Neural cell (in vitro differentiated cells): ENCODE measurements around the gene GRIK3. TPM values are rescaled to one million over a fixed set of nuclear protein-coding genes. Genes with fewer than 3 reads are reported as not detected.

Experiments
- H2AFZ ChIP-seq: fragments of 200-600, 300-800 bp; sonication (generic), shearing (Covaris generic); 2 replicates; pipeline ENCODE4 v1.6.0; 2014; ENCODE audit warnings: low read depth, mild to moderate bottlenecking, antibody characterized with exemption, low read length, moderate library complexity
- H3F3A ChIP-seq: fragments of 200-600 bp; shearing (Covaris generic); 2 replicates; pipeline ENCODE4 v1.6.1; 2016; ENCODE audit warnings: mild to moderate bottlenecking, moderate library complexity, mixed read lengths, antibody characterized with exemption, low read length; ENCODE audit not compliant: insufficient read depth, poor library complexity, severe bottlenecking
- H3K27ac ChIP-seq: fragments of 200-600, 300-800 bp; sonication (generic), shearing (Covaris generic); 2 replicates; pipeline ENCODE4 v1.5.1; 2014; ENCODE audit warnings: mild to moderate bottlenecking, low read length, moderate library complexity
- H3K27me3 ChIP-seq: fragments of 300-800, 200-600 bp; sonication (generic), shearing (Covaris generic); 2 replicates; pipeline ENCODE4 v1.6.0; 2014; ENCODE audit warnings: mild to moderate bottlenecking, low read depth, low read length, moderate library complexity; ENCODE audit not compliant: insufficient read depth
- H3K36me3 ChIP-seq: fragments of 300-800, 200-600 bp; sonication (generic), shearing (Covaris generic); 2 replicates; pipeline ENCODE4 v1.5.1; 2014; ENCODE audit warnings: mild to moderate bottlenecking, antibody characterized with exemption, low read length, moderate library complexity; ENCODE audit not compliant: insufficient read depth
- H3K4me2 ChIP-seq: fragments of 300-800, 200-600 bp; sonication (generic), shearing (Covaris generic); 2 replicates; pipeline ENCODE4 v1.6.0; 2014; ENCODE audit warnings: mild to moderate bottlenecking, low read length
- H3K4me3 ChIP-seq: fragments of 300-800, 200-600 bp; sonication (generic), shearing (Covaris generic); 2 replicates; pipeline ENCODE4 v1.5.1; 2014; ENCODE audit warnings: mild to moderate bottlenecking, low read length, moderate library complexity
- H3K79me2 ChIP-seq: fragments of 200-600 bp; shearing (Covaris generic); replicated peaks from 2 replicates; pipeline ENCODE4 v1.6.0; 2014; ENCODE audit warnings: mild to moderate bottlenecking, low read length, moderate library complexity; ENCODE audit not compliant: insufficient read depth
- H3K9ac ChIP-seq: fragments of 300-800, 200-600 bp; sonication (generic), shearing (Covaris generic); 2 replicates; pipeline ENCODE4 v1.6.1; 2016; ENCODE audit warnings: mild to moderate bottlenecking, low read length, mixed read lengths
- H3K9me2 ChIP-seq: fragments of 200-600 bp; shearing (Covaris generic); 2 replicates; pipeline ENCODE4 v1.6.1; 2016; ENCODE audit warnings: mild to moderate bottlenecking, low read length, mixed read lengths; ENCODE audit not compliant: insufficient read depth
- H3K9me3 ChIP-seq: fragments of 200-600, 300-800 bp; sonication (generic), shearing (Covaris generic); 2 replicates; pipeline ENCODE4 v1.6.1; 2016; ENCODE audit warnings: mild to moderate bottlenecking, mixed run types, low read length, moderate library complexity, mixed read lengths
- H4K20me1 ChIP-seq: fragments of 200-600 bp; shearing (Covaris generic); 2 replicates; pipeline ENCODE4 v1.6.1; 2016; ENCODE audit warnings: mild to moderate bottlenecking, mixed run types; ENCODE audit not compliant: insufficient read depth
- CTCF ChIP-seq: fragments of 450-650 bp; IDR thresholded peaks from 2 replicates; pipeline ENCODE4 v1.5.1; 2014; ENCODE audit warnings: antibody characterized with exemption, mild to moderate bottlenecking, moderate library complexity; ENCODE audit not compliant: poor library complexity, severe bottlenecking
- EP300 ChIP-seq: fragments of 450-650 bp; conservative IDR thresholded peaks from 2 replicates; pipeline ENCODE4 v1.6.1; 2014; ENCODE audit warnings: antibody characterized with exemption, mild to moderate bottlenecking, moderate library complexity; ENCODE audit not compliant: poor library complexity, severe bottlenecking
- EZH2 ChIP-seq: fragments of 200-600, 300-800 bp; shearing (Covaris generic), sonication (generic); IDR thresholded peaks from 2 replicates; pipeline ENCODE4 v1.6.1; 2014; ENCODE audit warnings: antibody characterized with exemption, low read length, borderline replicate concordance, mild to moderate bottlenecking; ENCODE audit not compliant: insufficient read depth, poor library complexity, severe bottlenecking
- MXI1 ChIP-seq: fragments of 450-650 bp; conservative IDR thresholded peaks from 2 replicates; pipeline ENCODE4 v1.6.1; 2014; ENCODE audit warnings: antibody characterized with exemption, mild to moderate bottlenecking; ENCODE audit not compliant: poor library complexity, severe bottlenecking
- POLR2AphosphoS5 ChIP-seq: IDR thresholded peaks from 2 replicates; pipeline ENCODE4 v1.6.1; 2012
- RAD21 ChIP-seq: fragments of 450-650 bp; conservative IDR thresholded peaks from 2 replicates; pipeline ENCODE4 v1.6.1; 2014; ENCODE audit warnings: antibody characterized with exemption, mild to moderate bottlenecking, moderate library complexity
- REST ChIP-seq: IDR thresholded peaks from 2 replicates; pipeline ENCODE4 v1.6.1; 2012; ENCODE audit warnings: borderline replicate concordance
- SMC3 ChIP-seq: fragments of 450-650 bp; conservative IDR thresholded peaks from 2 replicates; pipeline ENCODE4 v1.6.1; 2014; ENCODE audit warnings: antibody characterized with exemption, mild to moderate bottlenecking, moderate library complexity; ENCODE audit not compliant: poor library complexity
- TAF1 ChIP-seq: IDR thresholded peaks from 2 replicates; pipeline ENCODE4 v1.6.1; 2012; ENCODE audit warnings: low read depth
- polyA plus RNA-seq: library from polyadenylated mRNA; depleted of rRNA; stranded (reverse); fragments of >200 nt; gene quantifications from 2 replicates; pipeline ENCODE4 v1.2.3, GENCODE V29; 2014

The GRIK3 gene
- polyA plus RNA-seq, 1 donor from 2014 or later: 5.0 TPM

DNA sequence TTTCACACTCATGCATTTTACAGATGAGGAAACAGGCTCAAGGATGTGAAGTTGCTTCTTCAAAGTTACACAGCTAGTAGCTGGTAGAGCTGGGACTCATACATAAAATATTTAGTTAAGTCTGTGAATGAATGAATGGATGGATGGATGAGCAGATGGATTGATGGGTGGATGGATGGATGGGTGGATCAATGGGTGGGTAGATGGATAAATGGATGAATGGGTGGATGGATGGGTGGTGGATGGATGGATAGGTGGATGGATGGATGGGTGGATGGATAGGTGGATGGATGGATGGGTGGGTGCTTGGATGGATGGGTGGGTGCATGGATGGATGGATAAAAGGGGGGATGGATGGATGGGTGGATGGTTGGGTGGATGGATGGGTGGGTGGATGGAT, 240.9 kb downstream of the GRIK3 start:
- H2AFZ ChIP-seq: no peak overlapping the region
- no peak for TF ChIP-seq MXI1
- no peak for TF ChIP-seq SMC3
- no peak for TF ChIP-seq EP300
- TF ChIP-seq CTCF: no peak
- no peak for TF ChIP-seq RAD21
- TF ChIP-seq REST: no peak
- no peak for TF ChIP-seq EZH2
- H3K27ac ChIP-seq: no peak overlapping the region
- H3K9me2 ChIP-seq: no peaks in the 10 kb centered on the region
- H3K27me3 ChIP-seq: no peaks in the 10 kb centered on the region
- H3K79me2 ChIP-seq: no peaks in the 10 kb centered on the region
- H3F3A ChIP-seq: no peaks in the 10 kb centered on the region
- no peak overlapping the region for H3K4me3 ChIP-seq
- H3K4me2 ChIP-seq: no peak overlapping the region
- H3K36me3 ChIP-seq: no peaks in the 10 kb centered on the region
- H3K9me3 ChIP-seq: no peaks in the 10 kb centered on the region
- H4K20me1 ChIP-seq: no peaks in the 10 kb centered on the region
- no peak overlapping the region for H3K9ac ChIP-seq

- no peaks in the 10 kb centered on the region for H3K9me2 ChIP-seq
- no peak overlapping the region for H2AFZ ChIP-seq
- no peak overlapping the region for H3K27ac ChIP-seq
- no peaks in the 10 kb centered on the region for H3K79me2 ChIP-seq
- TF ChIP-seq MXI1 (no peak), CTCF (no peak), SMC3 (no peak), REST (no peak), POLR2AphosphoS5 (no peak), RAD21 (no peak), EZH2 (no peak), EP300 (no peak), TAF1 (no peak)
- no peaks in the 10 kb centered on the region for H3K36me3 ChIP-seq
- no peak overlapping the region for H3K4me3 ChIP-seq
- H3K4me2 ChIP-seq: no peak overlapping the region
- H4K20me1 ChIP-seq: no peaks in the 10 kb centered on the region
- no peaks in the 10 kb centered on the region for H3F3A ChIP-seq
- H3K27me3 ChIP-seq: no peaks in the 10 kb centered on the region
- H3K9me3 ChIP-seq: no peaks in the 10 kb centered on the region
- H3K9ac ChIP-seq: no peak overlapping the region
Observed at GRCh38 chr1:36792292-36792691, 242.0 kb downstream of the GRIK3 start.
